Heart right ventricle (tissue), 16 donors: Measurements from ENCODE around the gene TPCN1. TPM values are rescaled to one million over a fixed set of nuclear protein-coding genes. Genes with fewer than 3 reads are reported as not detected.

Experiments used
- ATAC-seq, 8 donors: fragments of 200-7000 bp; cut with Tn5 transposase; one replicate each; pipeline ENCODE4 v1.9.1; 2020; ENCODE audit warnings: mild to moderate bottlenecking in 8 of 8, moderate library complexity in 8 of 8, moderate number of reproducible peaks in 1 of 8
- DNase-seq, 2 donors: peaks; one replicate each; pipeline ENCODE4 v3.0.0-alpha.2; 2020
- H3K27ac ChIP-seq, 10 donors: fragments of 200-600 bp; sonication (generic) in 2 of 10; one replicate each; pipeline versions ENCODE4 v1.5.0 to v1.8.0; 2020 to 2022; ENCODE audit warnings: mild to moderate bottlenecking in 3 of 10
- H3K27me3 ChIP-seq, 7 donors: fragments of 200-600 bp; one replicate each; pipeline ENCODE4 v1.8.0; 2021 to 2022; ENCODE audit warnings: mild to moderate bottlenecking in 2 of 7
- H3K36me3 ChIP-seq, 9 donors: fragments of 200-600 bp; sonication (generic) in 1 of 9; one replicate each; pipeline versions ENCODE4 v1.5.0 to v1.8.0; 2020 to 2022; ENCODE audit warnings: mild to moderate bottlenecking in 2 of 9
- H3K4me1 ChIP-seq, 9 donors: fragments of 200-600 bp; sonication (generic) in 1 of 9; one replicate each; pipeline versions ENCODE4 v1.5.0 to v1.8.0; 2020 to 2022; ENCODE audit warnings: mild to moderate bottlenecking in 4 of 9
- H3K4me3 ChIP-seq, 10 donors: fragments of 200-600 bp; sonication (generic) in 2 of 10; one replicate each; pipeline versions ENCODE4 v1.5.0 to v1.8.0; 2020 to 2022; ENCODE audit warnings: mild to moderate bottlenecking in 7 of 10, moderate library complexity in 2 of 10
- H3K9me3 ChIP-seq, 11 donors: fragments of 200-600 bp in 10 of 11; sonication (generic) in 2 of 11; one replicate each; pipeline versions ENCODE4 v1.5.0 to v1.8.0; 2013 to 2022; ENCODE audit warnings: mild to moderate bottlenecking in 2 of 11, control low read depth in 1 of 11, moderate library complexity in 1 of 11
- WGBS, 2 donors: extraction: QIAGEN DNeasy Blood & Tissue Kit; methylation state at CpG; one replicate each; pipeline ENCODE4 v1.1.7; 2013; ENCODE audit warnings: inconsistent platforms in 1 of 2; 5-methylcytosine and 5-hydroxymethylcytosine counted together
- intact Hi-C, 10 donors: fragments of 100-400 bp; cut with DNase I; formaldehyde crosslinking; loops; one replicate each; pipeline versions ENCODE4 v1.11.1 to v1.14.2; 2022
- polyA plus RNA-seq, 2 donors: library from polyadenylated mRNA; stranded (reverse); fragments of 200-250 nt; gene quantifications; one replicate each; pipeline ENCODE4 v1.2.3, GENCODE V29; 2013
- total RNA-seq, 10 donors: library from RNA; stranded (reverse); fragmentation: NEBNext Ultra II Directional in 3 of 10; extraction: Animal tissue kit (Norgen Biotek cat#: 25700) in 3 of 10; gene quantifications; one replicate each; pipeline versions ENCODE4 v1.2.1 to v1.2.4, GENCODE V29; 2021 to 2023
- TF ChIP-seq, protein P1 (sequence below), 9 donors: fragments of 200-600 bp; sonication (generic) in 2 of 9; IDR thresholded peaks; one replicate each; pipeline versions ENCODE4 v1.5.0 to v1.8.0; 2021 to 2022; ENCODE audit warnings: antibody characterized with exemption in 9 of 9, mild to moderate bottlenecking in 5 of 9, moderate library complexity in 1 of 9
- donor health status: Arrhythmogenic right ventricular cardiomyopathy.
- donor health status: ischemic (EF 13 %, LVEDD 7.1; RV severe dilation, severe dysfunction).
- donor health status: healthy with polysubstance abuse.
- donor health status: DM: no; HTN: yes; CAD: no.
- donor health status: DM: no; HTN: no; CAD: no.
- donor health status: ischemic (EF 25% LVEDD 6.9; RV normal size, moderate dysfunction).
- donor health status: ischemic (EF 25% LVEDD 5.7; RV mildly dilated, moderate dysfunction).
- donor health status: healthy.
- donor health status: DM: yes; HTN: yes; CAD: no.
- donor health status: Ischemic cardiomyopathy.
- donor health status: ischemic (EF 35%, LVEDD 5.7; RV mildly dilated, moderate dysfunction).
- donor health status: nonischemic (EF 11% LVEDD 7.7; RV severe dilation, severe dysfunction).
- donor health status: DM: yes; HTN: yes; CAD: no.
- donor health status: PGD.
- donor health status: ischemic (EF 29% LVEDD 5.4; RV normal size, mild dysfunction).
- donor health status: nonischemic (EF 23%, LVEDD 6.1; RV moderate dilation, normal function).

TPCN1 gene
- total and polyA plus RNA-seq, 12 donors, result 16.4 to 163 (median 127) TPM

DNA sequence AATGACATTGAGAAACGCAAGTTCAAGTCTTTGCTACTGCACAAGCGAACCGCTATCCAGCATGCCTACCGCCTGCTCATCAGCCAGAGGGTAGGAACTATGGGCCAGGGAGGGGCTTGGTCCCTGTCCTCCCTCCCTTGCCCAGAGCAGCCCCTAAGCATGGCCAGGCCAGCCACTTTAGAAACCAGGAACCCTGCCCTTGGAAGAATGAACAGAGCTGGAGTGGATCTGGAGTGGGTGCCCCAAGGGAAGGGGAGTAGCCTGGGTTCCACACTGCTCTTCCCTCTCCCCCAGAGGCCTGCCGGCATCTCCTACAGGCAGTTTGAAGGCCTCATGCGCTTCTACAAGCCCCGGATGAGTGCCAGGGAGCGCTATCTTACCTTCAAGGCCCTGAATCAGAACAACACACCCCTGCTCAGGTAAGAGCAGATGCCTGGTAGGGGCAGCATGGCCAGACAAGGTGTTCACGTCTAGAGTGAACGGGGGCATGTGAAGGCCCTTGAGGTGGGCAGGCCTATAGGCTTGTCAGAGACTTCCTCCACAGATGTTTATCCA is 55.8 kb downstream of the TPCN1 start:
- H3K27ac ChIP-seq, result peak overlapping the region in 1 of 10 donors; percentile 58
- DNase-seq (no peak), ATAC-seq (no peak)
- H3K4me1 ChIP-seq, result peaks cover 9 to 32% (median 18%) of the 10 kb centered on the region in 9 donors
- H3K4me3 ChIP-seq, result no peak overlapping the region
- intact Hi-C loops, result loop anchor here in 1 of 10 donors (10.0 kb wide), 1 partner anchor 62 kb away; no protein-coding TSS in a partner anchor
- H3K9me3 ChIP-seq, result no peaks in the 10 kb centered on the region
- TF ChIP-seq, protein P1, sequence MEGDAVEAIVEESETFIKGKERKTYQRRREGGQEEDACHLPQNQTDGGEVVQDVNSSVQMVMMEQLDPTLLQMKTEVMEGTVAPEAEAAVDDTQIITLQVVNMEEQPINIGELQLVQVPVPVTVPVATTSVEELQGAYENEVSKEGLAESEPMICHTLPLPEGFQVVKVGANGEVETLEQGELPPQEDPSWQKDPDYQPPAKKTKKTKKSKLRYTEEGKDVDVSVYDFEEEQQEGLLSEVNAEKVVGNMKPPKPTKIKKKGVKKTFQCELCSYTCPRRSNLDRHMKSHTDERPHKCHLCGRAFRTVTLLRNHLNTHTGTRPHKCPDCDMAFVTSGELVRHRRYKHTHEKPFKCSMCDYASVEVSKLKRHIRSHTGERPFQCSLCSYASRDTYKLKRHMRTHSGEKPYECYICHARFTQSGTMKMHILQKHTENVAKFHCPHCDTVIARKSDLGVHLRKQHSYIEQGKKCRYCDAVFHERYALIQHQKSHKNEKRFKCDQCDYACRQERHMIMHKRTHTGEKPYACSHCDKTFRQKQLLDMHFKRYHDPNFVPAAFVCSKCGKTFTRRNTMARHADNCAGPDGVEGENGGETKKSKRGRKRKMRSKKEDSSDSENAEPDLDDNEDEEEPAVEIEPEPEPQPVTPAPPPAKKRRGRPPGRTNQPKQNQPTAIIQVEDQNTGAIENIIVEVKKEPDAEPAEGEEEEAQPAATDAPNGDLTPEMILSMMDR (IDR thresholded peaks at IDR 0.05), result no peak
- H3K36me3 ChIP-seq, result peaks cover 0 to 99% (median 73%) of the 10 kb centered on the region in 9 donors
- no peaks in the 10 kb centered on the region for H3K27me3 ChIP-seq
- 93 to 95% methylated on average over 10 of the region's 10 CpGs for WGBS, 2 donors

DNA sequence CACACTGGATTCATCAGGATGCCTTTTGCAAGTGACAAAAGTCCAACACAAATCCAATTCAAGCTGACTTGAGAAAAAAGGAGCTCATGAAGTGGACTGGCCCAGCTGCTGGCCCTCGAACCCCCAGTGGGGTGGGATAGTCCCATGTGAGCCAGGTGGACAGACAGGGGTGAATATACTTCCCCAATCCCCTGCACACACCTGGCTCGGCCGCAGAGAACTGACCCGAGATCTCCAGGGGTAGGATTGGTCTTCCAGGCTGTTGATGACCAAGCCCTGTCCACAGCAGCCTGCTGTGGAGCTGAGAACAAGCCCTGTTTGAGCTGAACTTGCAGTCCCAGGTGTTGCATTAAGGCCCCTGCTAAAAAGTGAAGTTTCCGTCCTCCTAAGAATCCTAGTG is 56.2 kb downstream of the TPCN1 start:
- Histone ChIP-seq H3K4me3 (no peak overlapping the region), H3K27me3 (no peaks in the 10 kb centered on the region), H3K36me3 (peaks cover 0 to 100% (median 73%) of the 10 kb centered on the region in 9 donors), H3K9me3 (no peaks in the 10 kb centered on the region), H3K27ac (peak overlapping the region in 2 of 10 donors; percentile 10 to 58), H3K4me1 (peaks cover 7 to 27% (median 13%) of the 10 kb centered on the region in 9 donors)
- ATAC-seq, result no peak
- DNase-seq, result no peak
- WGBS, 2 donors, result 95 to 96% methylated on average over 5 of the region's 5 CpGs
- intact Hi-C loops, result loop anchor here in 1 of 10 donors (10.0 kb wide), 1 partner anchor 63 kb away; no protein-coding TSS in a partner anchor
- TF ChIP-seq, protein P1 (IDR thresholded peaks at IDR 0.05), result no peak

DNA sequence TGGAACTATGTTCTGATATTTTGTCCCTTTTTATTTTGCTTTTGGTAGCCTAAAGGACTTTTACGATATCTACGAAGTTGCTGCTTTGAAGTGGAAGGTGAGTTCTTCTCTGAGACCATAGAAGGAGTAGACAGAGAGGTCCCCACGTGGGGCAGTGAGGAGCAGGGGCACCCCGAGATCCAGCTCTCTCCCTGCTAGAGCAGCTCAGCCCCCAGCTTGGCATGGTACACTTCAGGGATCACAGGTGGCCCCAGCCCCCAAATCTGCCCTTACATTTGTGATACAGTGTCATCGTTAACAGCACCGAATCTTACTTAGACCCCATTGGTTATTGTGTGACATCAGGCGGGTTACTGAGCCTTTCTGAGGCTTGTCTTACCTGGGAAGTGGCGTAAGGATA is 56.9 kb downstream of the TPCN1 start:
- 91 to 93% methylated on average over 8 of the region's 8 CpGs for WGBS, 2 donors
- Histone ChIP-seq H3K36me3 (peaks cover 0 to 100% (median 78%) of the 10 kb centered on the region in 9 donors), H3K27me3 (no peaks in the 10 kb centered on the region), H3K4me1 (peaks cover under 1 to 21% (median 7%) of the 10 kb centered on the region in 9 donors), H3K27ac (peak overlapping the region in 2 of 10 donors; percentile 10 to 58), H3K4me3 (no peak overlapping the region), H3K9me3 (no peaks in the 10 kb centered on the region)
- TF ChIP-seq, protein P1 (IDR thresholded peaks at IDR 0.05), result no peak
- ATAC-seq (no peak), DNase-seq (no peak)
- intact Hi-C loops, result loop anchor here in 1 of 10 donors (10.0 kb wide), 1 partner anchor 63 kb away; no protein-coding TSS in a partner anchor

DNA sequence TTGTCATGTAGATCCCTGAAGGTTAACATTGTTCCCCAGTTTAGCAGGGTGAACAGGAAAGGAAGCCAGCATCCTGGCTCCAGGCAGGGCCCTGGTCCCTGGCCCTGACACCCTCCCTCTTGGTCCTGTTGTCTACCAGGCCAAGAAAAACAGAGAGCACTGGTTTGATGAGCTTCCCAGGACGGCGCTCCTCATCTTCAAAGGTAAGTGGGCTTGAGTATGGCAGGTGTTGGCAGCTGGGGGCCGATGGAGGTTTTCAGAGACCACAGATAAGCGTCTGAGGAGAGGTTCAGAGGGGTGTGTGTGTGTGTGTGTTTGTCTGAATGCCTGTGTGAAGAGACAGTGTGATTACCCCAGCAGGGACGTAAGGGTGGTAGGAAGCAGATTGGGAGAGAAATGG is 57.4 kb downstream of the TPCN1 start:
- peaks cover 0 to 100% (median 75%) of the 10 kb centered on the region in 9 donors for H3K36me3 ChIP-seq
- no peaks in the 10 kb centered on the region for H3K27me3 ChIP-seq
- peaks cover 0 to 16% (median 2%) of the 10 kb centered on the region in 9 donors for H3K4me1 ChIP-seq
- H3K27ac ChIP-seq, result no peak overlapping the region
- no peak overlapping the region for H3K4me3 ChIP-seq
- no peaks in the 10 kb centered on the region for H3K9me3 ChIP-seq
- TF ChIP-seq, protein P1 (IDR thresholded peaks at IDR 0.05), result no peak
- no peak for ATAC-seq
- 70 to 73% methylated on average over 5 of the region's 5 CpGs for WGBS, 2 donors
- intact Hi-C loops, result loop anchor here in 1 of 10 donors (10.0 kb wide), 1 partner anchor 64 kb away; no protein-coding TSS in a partner anchor
- no peak for DNase-seq
